ENCODE measurements around the gene TMEM233.

The TMEM233 gene

GRCh38 chr12:119631930-119632678 lies 38.5 kb downstream of the TMEM233 start:
- H3K4me3 ChIP-seq (ENCODE audit: low read length): no peak overlapping the region
- no peak for TF ChIP-seq CTCF (conservative IDR thresholded peaks at IDR 0.05; ENCODE audit: low read depth, low read length)
- DNase-seq (ENCODE audit: low read depth): no peak

GRCh38 chr12:119634743-119635142 lies 41.2 kb downstream of the TMEM233 start:
- no peak overlapping the region for H3K4me3 ChIP-seq (ENCODE audit: low read length)
- DNase-seq (ENCODE audit: low read depth): no peak
- no peak for TF ChIP-seq CTCF (conservative IDR thresholded peaks at IDR 0.05; ENCODE audit: low read depth, low read length)

- DNase-seq (ENCODE audit: low read depth): no peak
- H3K4me3 ChIP-seq (ENCODE audit: low read length): no peak overlapping the region
- TF ChIP-seq CTCF (conservative IDR thresholded peaks at IDR 0.05; ENCODE audit: low read depth, low read length): peak; percentile 65
These were observed 49.4 kb downstream of the TMEM233 start for GRCh38 chr12:119642986-119643385.

- no peak for DNase-seq (ENCODE audit: low read depth)
- TF ChIP-seq CTCF (conservative IDR thresholded peaks at IDR 0.05; ENCODE audit: low read depth, low read length): no peak
- H3K4me3 ChIP-seq (ENCODE audit: low read length): no peak overlapping the region
These were observed 51.4 kb downstream of the TMEM233 start for GRCh38 chr12:119644930-119645329.

- H3K4me3 ChIP-seq (ENCODE audit: low read length): no peak overlapping the region
- TF ChIP-seq CTCF (conservative IDR thresholded peaks at IDR 0.05; ENCODE audit: low read depth, low read length): no peak
These were observed 52.0 kb downstream of the TMEM233 start for GRCh38 chr12:119645535-119646059.

GRCh38 chr12:119649202-119649808 lies 55.7 kb downstream of the TMEM233 start:
- H3K4me3 ChIP-seq (ENCODE audit: low read length): no peak overlapping the region
- DNase-seq (ENCODE audit: low read depth): no peak

More at GRCh38 chr12:119645535-119646059, 52.0 kb downstream of the TMEM233 start:
- no peak for DNase-seq (ENCODE audit: low read depth)

More at GRCh38 chr12:119649202-119649808, 55.7 kb downstream of the TMEM233 start:
- TF ChIP-seq CTCF (conservative IDR thresholded peaks at IDR 0.05; ENCODE audit: low read depth, low read length): peak; percentile 82

All from retinal pigment epithelial cell (primary cell).